Smooth muscle cell (in vitro differentiated cells): ENCODE measurements around the gene SPDYA. TPM values are rescaled to one million over a fixed set of nuclear protein-coding genes. Genes with fewer than 3 reads are reported as not detected.

Experiments used
- DNase-seq: peaks from one replicate; lab custom pipeline; 2025; ENCODE audit not compliant: unreplicated experiment; lab: John Stamatoyannopoulos, UW
- H2AFZ ChIP-seq: fragments of 200-600 bp; sonication (generic); 2 replicates; pipeline ENCODE4 v1.6.0; 2016; ENCODE audit warnings: antibody characterized with exemption, low read depth, mild to moderate bottlenecking
- H3F3A ChIP-seq: fragments of 200-600 bp; sonication (generic); 2 replicates; pipeline ENCODE4 v1.6.0; 2017; ENCODE audit warnings: antibody characterized with exemption, low read depth
- H3K27ac ChIP-seq: fragments of 200-600 bp; sonication (generic); 2 replicates; pipeline ENCODE4 v1.5.1; 2016; ENCODE audit warnings: low read depth, mild to moderate bottlenecking
- H3K27me3 ChIP-seq: fragments of 200-600 bp; sonication (generic); 2 replicates; pipeline ENCODE4 v1.6.1; 2016; ENCODE audit warnings: low read depth, mild to moderate bottlenecking
- H3K36me3 ChIP-seq: fragments of 200-600 bp; sonication (generic); 2 replicates; pipeline ENCODE4 v1.5.1; 2016; ENCODE audit warnings: low read depth
- H3K4me1 ChIP-seq: fragments of 200-600 bp; sonication (generic); 2 replicates; pipeline ENCODE4 v1.5.1; 2016; ENCODE audit warnings: low read depth
- H3K4me2 ChIP-seq: fragments of 200-600 bp; sonication (generic); 2 replicates; pipeline ENCODE4 v1.6.0; 2016; ENCODE audit warnings: mild to moderate bottlenecking
- H3K4me3 ChIP-seq: fragments of 200-600 bp; sonication (generic); 2 replicates; pipeline ENCODE4 v1.5.1; 2016; ENCODE audit warnings: mild to moderate bottlenecking
- H3K79me2 ChIP-seq: fragments of 200-600 bp; sonication (generic); 2 replicates; pipeline ENCODE4 v1.6.0; 2016; ENCODE audit warnings: low read depth, mild to moderate bottlenecking
- H3K9ac ChIP-seq: fragments of 200-600 bp; sonication (generic); 2 replicates; pipeline ENCODE4 v1.6.0; 2016; ENCODE audit warnings: low read depth
- H3K9me3 ChIP-seq: fragments of 200-600 bp; sonication (generic); replicated peaks from 2 replicates; pipeline ENCODE4 v1.5.1; 2016; ENCODE audit warnings: low read depth
- H4K20me1 ChIP-seq: fragments of 200-600 bp; sonication (generic); 2 replicates; pipeline ENCODE4 v1.6.0; 2016; ENCODE audit warnings: low read depth
- CTCF ChIP-seq: fragments of 200-600 bp; sonication (generic); IDR thresholded peaks from 2 replicates; pipeline ENCODE4 v1.5.1; 2017; ENCODE audit warnings: borderline replicate concordance, mild to moderate bottlenecking, antibody characterized with exemption; ENCODE audit not compliant: insufficient read depth, poor library complexity, severe bottlenecking
- WGBS: methylation state at CpG from one replicate; pipeline ENCODE4 v1.1.7; 2016; ENCODE audit warnings: low lambda C conversion rate; 5-methylcytosine and 5-hydroxymethylcytosine counted together
- polyA plus RNA-seq: library from polyadenylated mRNA; unstranded; fragments of >200 nt; fragmentation: Nextera tagmentation; extraction: Ambion mirVana; gene quantifications from 2 replicates; pipeline ENCODE4 v1.2.1, GENCODE V29; 2016
- total RNA-seq: library from RNA; depleted of rRNA; stranded (reverse); fragments of >200 nt; gene quantifications from 2 replicates; pipeline ENCODE4 v1.2.3, GENCODE V29; 2014

The SPDYA gene
- total and polyA plus RNA-seq, 2 experiments from 2014 or later, result 0.56 to 1.2 TPM

GRCh38 chr2:28824870-28825269 is 14.2 kb downstream of the SPDYA start:
- Histone ChIP-seq H3K9me3 (no peaks in the 10 kb centered on the region), H3K4me2 (no peak overlapping the region), H3K4me3 (no peak overlapping the region), H3K36me3 (no peaks in the 10 kb centered on the region), H3K4me1 (no peaks in the 10 kb centered on the region), H3F3A (no peaks in the 10 kb centered on the region), H2AFZ (no peak overlapping the region), H3K27ac (no peak overlapping the region), H3K79me2 (no peaks in the 10 kb centered on the region), H4K20me1 (no peaks in the 10 kb centered on the region), H3K27me3 (no peaks in the 10 kb centered on the region), H3K9ac (no peak overlapping the region)
- TF ChIP-seq CTCF, result no peak
- no peak for DNase-seq

GRCh38 chr2:28828382-28828781 is 17.7 kb downstream of the SPDYA start:
- 77% methylated on average over 2 of the region's 2 CpGs for WGBS
- H2AFZ ChIP-seq, result no peak overlapping the region
- H3F3A ChIP-seq, result no peaks in the 10 kb centered on the region
- H3K79me2 ChIP-seq, result no peaks in the 10 kb centered on the region
- TF ChIP-seq CTCF, result no peak
- H3K27me3 ChIP-seq, result no peaks in the 10 kb centered on the region
- no peaks in the 10 kb centered on the region for H4K20me1 ChIP-seq
- no peaks in the 10 kb centered on the region for H3K9me3 ChIP-seq
- H3K4me2 ChIP-seq, result no peak overlapping the region
- H3K27ac ChIP-seq, result no peak overlapping the region
- DNase-seq, result no peak
- no peak overlapping the region for H3K4me3 ChIP-seq
- H3K9ac ChIP-seq, result no peak overlapping the region
- no peaks in the 10 kb centered on the region for H3K36me3 ChIP-seq
- no peaks in the 10 kb centered on the region for H3K4me1 ChIP-seq

DNA sequence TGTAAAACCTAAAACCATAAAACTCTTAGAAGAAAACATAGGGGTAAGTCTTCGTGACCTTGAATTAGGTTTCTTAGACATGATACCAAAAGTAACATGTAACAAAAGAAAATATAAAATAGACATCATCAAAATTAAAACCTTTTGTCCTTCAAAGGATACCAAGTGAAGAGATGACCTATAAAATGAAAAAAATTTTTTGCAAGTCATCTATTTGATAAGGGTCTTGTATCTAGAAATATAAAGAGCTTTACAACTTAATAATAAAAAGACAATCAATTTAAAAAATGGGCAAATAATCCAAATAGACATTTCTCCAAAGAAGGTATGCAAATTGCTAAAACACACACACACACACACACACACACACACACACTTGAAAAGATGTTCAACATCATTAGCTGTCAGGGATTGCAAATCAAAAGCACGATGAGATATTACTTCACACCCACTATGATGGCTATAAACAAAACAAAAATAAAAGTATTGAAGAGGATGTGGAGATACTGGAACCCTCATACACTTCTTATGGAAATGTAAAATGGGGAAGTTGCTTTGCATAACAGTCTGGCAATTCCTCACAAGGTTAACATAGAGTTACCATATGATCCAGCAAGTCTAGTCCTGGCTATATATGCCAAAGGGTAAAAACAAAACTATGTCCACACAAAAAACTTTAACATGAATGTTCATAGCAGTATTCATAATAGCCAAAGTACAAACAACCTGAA is 23.3 kb downstream of the SPDYA start:
- Histone ChIP-seq H3K4me3 (no peak overlapping the region), H2AFZ (no peak overlapping the region), H3K4me1 (no peaks in the 10 kb centered on the region), H3K27me3 (no peaks in the 10 kb centered on the region), H3K9ac (no peak overlapping the region), H3K79me2 (no peaks in the 10 kb centered on the region), H3F3A (no peaks in the 10 kb centered on the region), H4K20me1 (no peaks in the 10 kb centered on the region), H3K27ac (no peak overlapping the region), H3K9me3 (no peaks in the 10 kb centered on the region), H3K36me3 (no peaks in the 10 kb centered on the region), H3K4me2 (no peak overlapping the region)
- no peak for TF ChIP-seq CTCF
- DNase-seq, result no peak
- WGBS, result 94% methylated on average over 2 of the region's 2 CpGs

GRCh38 chr2:28835781-28836180 is 25.1 kb downstream of the SPDYA start:
- no peak overlapping the region for H3K9ac ChIP-seq
- TF ChIP-seq CTCF, result no peak
- H3K4me1 ChIP-seq, result no peaks in the 10 kb centered on the region

More at GRCh38 chr2:28835781-28836180, 25.1 kb downstream of the SPDYA start:
- no peaks in the 10 kb centered on the region for H3K9me3 ChIP-seq
- 80% methylated on average over 2 of the region's 2 CpGs for WGBS
- no peak overlapping the region for H3K4me3 ChIP-seq
- H3K27me3 ChIP-seq, result no peaks in the 10 kb centered on the region
- no peaks in the 10 kb centered on the region for H4K20me1 ChIP-seq
- H3K4me2 ChIP-seq, result no peak overlapping the region
- no peaks in the 10 kb centered on the region for H3F3A ChIP-seq
- DNase-seq, result no peak
- H2AFZ ChIP-seq, result no peak overlapping the region
- H3K27ac ChIP-seq, result no peak overlapping the region
- H3K36me3 ChIP-seq, result no peaks in the 10 kb centered on the region
- no peaks in the 10 kb centered on the region for H3K79me2 ChIP-seq
